OCI-LY1 (cell line): ENCODE results near the gene MAX.

Experiments used
- EZH2 ChIP-seq: fragments of 200-600 bp; sonication (generic), shearing (Covaris generic); IDR thresholded peaks from 2 replicates; pipeline ENCODE4 v1.8.0; 2017; ENCODE audit warnings: borderline replicate concordance, mixed run types, mild to moderate bottlenecking, antibody characterized with exemption, low read length, moderate library complexity, mixed read lengths
- TF ChIP-seq, protein P1 (sequence below): fragments of 200-600 bp; sonication (generic), shearing (Covaris generic); IDR thresholded peaks from 2 replicates; pipeline ENCODE4 v1.5.1; 2017; ENCODE audit warnings: mild to moderate bottlenecking, antibody characterized with exemption, low read length, moderate library complexity, mixed read lengths

DNA sequence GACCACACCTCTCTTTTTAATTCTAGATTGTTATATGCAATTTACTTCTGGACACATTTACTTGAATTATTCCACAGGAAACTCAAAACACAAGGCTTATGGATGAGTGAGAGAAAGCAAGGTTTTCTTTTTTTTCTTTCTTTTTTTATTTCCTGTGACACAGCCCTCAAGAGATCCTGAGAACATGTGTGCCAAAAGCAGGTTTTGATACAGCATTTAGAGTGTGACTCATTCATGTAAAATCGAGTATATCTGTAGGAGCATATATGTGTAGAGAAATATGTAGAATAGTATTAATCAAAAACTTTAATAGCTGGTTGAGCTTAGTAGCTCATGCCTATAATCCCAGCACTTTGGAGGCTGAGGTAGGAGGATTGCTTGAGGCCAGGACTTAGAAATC is 4.4 kb upstream of the MAX start:
- TF ChIP-seq, protein P1, sequence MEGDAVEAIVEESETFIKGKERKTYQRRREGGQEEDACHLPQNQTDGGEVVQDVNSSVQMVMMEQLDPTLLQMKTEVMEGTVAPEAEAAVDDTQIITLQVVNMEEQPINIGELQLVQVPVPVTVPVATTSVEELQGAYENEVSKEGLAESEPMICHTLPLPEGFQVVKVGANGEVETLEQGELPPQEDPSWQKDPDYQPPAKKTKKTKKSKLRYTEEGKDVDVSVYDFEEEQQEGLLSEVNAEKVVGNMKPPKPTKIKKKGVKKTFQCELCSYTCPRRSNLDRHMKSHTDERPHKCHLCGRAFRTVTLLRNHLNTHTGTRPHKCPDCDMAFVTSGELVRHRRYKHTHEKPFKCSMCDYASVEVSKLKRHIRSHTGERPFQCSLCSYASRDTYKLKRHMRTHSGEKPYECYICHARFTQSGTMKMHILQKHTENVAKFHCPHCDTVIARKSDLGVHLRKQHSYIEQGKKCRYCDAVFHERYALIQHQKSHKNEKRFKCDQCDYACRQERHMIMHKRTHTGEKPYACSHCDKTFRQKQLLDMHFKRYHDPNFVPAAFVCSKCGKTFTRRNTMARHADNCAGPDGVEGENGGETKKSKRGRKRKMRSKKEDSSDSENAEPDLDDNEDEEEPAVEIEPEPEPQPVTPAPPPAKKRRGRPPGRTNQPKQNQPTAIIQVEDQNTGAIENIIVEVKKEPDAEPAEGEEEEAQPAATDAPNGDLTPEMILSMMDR: no peak
- no peak for TF ChIP-seq EZH2
